Measurements from ENCODE around the gene GGA2. TPM values are rescaled to one million over a fixed set of nuclear protein-coding genes. Genes with fewer than 3 reads are reported as not detected.

GGA2 gene
- 10 to 100 TPM; 19.4 to 53.8 (median 23.9) TPM for total RNA-seq

- Histone ChIP-seq H3K27me3 (no peaks in the 10 kb centered on the region), H3K4me1 (peaks cover 22 to 53% (median 26%) of the 10 kb centered on the region in 3 donors), H3K4me3 (peak within 1 kb of the TSS; percentile 67 to 98 (median 84)), H3K9me3 (no peaks in the 10 kb centered on the region), H3K36me3 (peaks cover 0 to 7% (median 0%) of the 10 kb centered on the region in 3 donors), H3K27ac (peak within 1 kb of the TSS; percentile 84 to 96 (median 88))
- peak in 3 of 4 donors; percentile 88 to 97 (median 91) for TF ChIP-seq POLR2A (IDR thresholded peaks at IDR 0.05)
- peak in 2 of 6 experiments; percentile 21 to 36 for TF ChIP-seq CTCF (IDR thresholded peaks at IDR 0.05)
- 2% methylated on average over 11 to 22 of the region's 71 CpGs for WGBS, 2 donors
- no peak for DNase-seq
- intact Hi-C loops (cut with DNase I), result no loop called here
These were observed at the start of gene GGA2 for GRCh38 chr16:23510164-23510914. Gene GGA2, minus strand, starts transcription at chr16:23510494. Its CDS starts 83 bp downstream, at chr16:23510411.

GRCh38 chr16:23557779-23558702 lies 47.7 kb upstream of the GGA2 start:
- peak overlapping the region; percentile 81 to 90 (median 86) for H3K4me3 ChIP-seq
- H3K27me3 ChIP-seq, result no peaks in the 10 kb centered on the region
- no peak for DNase-seq
- no peak for TF ChIP-seq CTCF (IDR thresholded peaks at IDR 0.05)
- peaks cover 9 to 50% (median 16%) of the 10 kb centered on the region in 3 donors for H3K4me1 ChIP-seq
- H3K27ac ChIP-seq, result peak overlapping the region; percentile 90 to 94 (median 92)
- WGBS, 2 donors, result 2 to 11% methylated on average over 7 to 14 of the region's 60 CpGs
- intact Hi-C loops (cut with DNase I), result no loop called here
- H3K36me3 ChIP-seq, result peaks cover 6 to 48% (median 16%) of the 10 kb centered on the region in 3 donors
- no peaks in the 10 kb centered on the region for H3K9me3 ChIP-seq

- DNase-seq, result peak; percentile 92
- peak in 2 of 4 donors; percentile 55 to 57 for TF ChIP-seq POLR2A (IDR thresholded peaks at IDR 0.05)
- TF ChIP-seq CTCF (IDR thresholded peaks at IDR 0.05), result peak; percentile 86 to 99 (median 98)
- no peaks in the 10 kb centered on the region for H3K27me3 ChIP-seq
- H3K9me3 ChIP-seq, result no peaks in the 10 kb centered on the region
- peaks cover 9 to 50% (median 16%) of the 10 kb centered on the region in 3 donors for H3K4me1 ChIP-seq
- 3 to 5% methylated on average over 14 to 20 of the region's 65 CpGs for WGBS, 2 donors
- H3K27ac ChIP-seq, result peak within 1 kb of the TSS; percentile 90 to 94 (median 92)
- H3K4me3 ChIP-seq, result peak within 1 kb of the TSS; percentile 81 to 90 (median 86)
- intact Hi-C loops (cut with DNase I), result no loop called here
- H3K36me3 ChIP-seq, result peaks cover 1 to 48% (median 13%) of the 10 kb centered on the region in 3 donors
These were observed 46.8 kb upstream of the GGA2 start, which contains the start of the genes EARS2 and UBFD1 for GRCh38 chr16:23556881-23557778. Gene EARS2, minus strand, starts transcription at chr16:23557350. Its CDS starts 7 bp downstream, at chr16:23557343. Gene UBFD1, plus strand, starts transcription at chr16:23557727. Its CDS starts 16 bp downstream, at chr16:23557743.

GRCh38 chr16:23554536-23554935 lies 44.2 kb upstream of the GGA2 start:
- Histone ChIP-seq H3K27me3 (no peaks in the 10 kb centered on the region), H3K27ac (no peak overlapping the region), H3K4me3 (no peak overlapping the region), H3K36me3 (peaks cover 15 to 48% (median 19%) of the 10 kb centered on the region in 3 donors), H3K9me3 (no peaks in the 10 kb centered on the region), H3K4me1 (peaks cover 9 to 28% (median 16%) of the 10 kb centered on the region in 3 donors)
- TF ChIP-seq CTCF (IDR thresholded peaks at IDR 0.05) (no peak), POLR2A (IDR thresholded peaks at IDR 0.05) (no peak)
- intact Hi-C loops (cut with DNase I), result no loop called here
- 70 to 97% methylated on average over 3 of the region's 3 CpGs for WGBS, 2 donors
- no peak for DNase-seq

All from esophagus squamous epithelium (tissue), 5 donors.